HG03196 (cell line): Measurements from ENCODE around the gene PIM3.

ENCODE experiments used
- ATAC-seq: cut with Tn5 transposase; IDR thresholded peaks from one replicate; pipeline ENCODE4 v1.9.1; 2021; ENCODE audit not compliant: unreplicated experiment

PIM3 gene

DNA sequence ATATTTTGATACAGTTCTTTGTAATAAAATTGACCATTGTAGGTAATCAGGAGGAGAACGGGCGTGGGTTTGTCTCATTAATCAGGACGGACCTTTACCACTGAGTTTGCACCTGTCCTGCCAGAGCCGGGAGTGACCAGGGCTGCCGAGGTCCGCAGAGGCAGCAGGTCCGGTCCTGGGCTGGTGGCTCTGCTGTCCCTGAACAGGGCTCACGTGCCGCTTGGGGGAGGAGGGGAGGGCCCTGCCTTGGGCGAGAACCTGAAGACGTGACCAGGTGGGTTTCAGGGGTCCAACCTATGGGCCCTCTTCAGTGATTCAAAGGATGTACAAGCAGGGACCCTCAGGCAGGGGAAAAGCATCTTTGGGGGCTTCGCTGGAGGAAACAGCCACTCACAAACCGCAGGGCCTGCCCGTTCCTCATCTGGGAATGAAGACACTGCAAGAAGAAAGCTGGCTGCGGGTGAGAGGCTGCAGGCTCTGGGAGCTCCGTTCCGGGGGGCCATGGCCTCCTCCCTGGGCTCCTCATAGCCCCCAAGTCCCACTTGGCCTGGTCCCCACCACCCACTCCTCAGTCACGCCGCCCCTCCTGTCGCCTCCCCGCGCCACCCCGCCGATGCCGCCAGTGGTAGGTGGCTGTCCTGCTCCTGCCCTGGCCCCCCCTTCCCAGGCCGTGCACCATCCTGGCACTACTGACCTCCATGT, 32.9 kb upstream of the PIM3 start:
- no peak for ATAC-seq

DNA sequence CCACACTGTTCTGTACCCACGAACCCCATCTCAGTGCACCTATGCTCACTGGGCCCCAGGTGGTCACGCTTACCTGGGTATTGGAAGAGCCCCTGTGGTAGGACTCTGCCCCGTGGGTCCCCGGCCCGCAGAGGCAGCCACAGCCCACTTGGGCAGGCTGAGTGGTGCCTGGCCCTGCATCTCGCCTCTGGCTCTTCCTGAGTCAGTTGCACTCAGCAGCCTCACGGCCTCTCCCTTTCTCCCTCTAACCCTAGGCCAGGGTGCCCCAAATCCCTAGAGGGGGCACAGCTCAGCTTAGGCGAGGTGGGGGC, 32.4 kb upstream of the PIM3 start:
- no peak for ATAC-seq

DNA sequence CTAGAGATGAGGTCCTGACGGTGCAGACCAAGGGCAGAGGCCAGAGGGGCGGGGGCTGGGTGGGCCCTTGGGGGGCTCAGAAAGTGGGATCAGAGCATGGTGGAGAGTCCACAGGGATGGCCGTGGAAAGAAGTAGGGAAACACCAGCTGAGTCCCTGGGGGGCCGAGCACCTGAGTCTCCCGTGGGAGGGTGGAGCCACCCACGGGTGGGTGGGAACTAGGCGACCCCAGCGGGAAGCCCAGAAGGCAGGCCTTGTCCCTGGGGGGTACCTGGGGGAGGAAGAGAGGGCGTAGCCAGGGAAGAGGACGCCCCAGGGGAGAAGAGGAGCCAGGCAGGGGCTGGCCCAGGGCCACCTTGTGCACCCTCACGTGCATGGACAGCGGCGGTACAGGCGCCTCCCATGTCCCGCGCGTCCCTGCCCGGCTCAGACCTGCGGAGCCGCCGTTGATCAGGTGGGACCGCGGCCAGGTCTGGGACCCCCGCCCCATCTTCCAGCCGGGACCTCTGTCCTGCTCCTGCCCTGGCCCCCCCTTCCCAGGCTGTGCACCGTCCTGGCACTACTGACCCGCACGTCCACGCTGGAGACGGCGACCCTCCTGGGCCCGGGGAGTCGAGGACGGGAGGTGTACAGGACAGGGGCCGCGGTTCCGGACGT, 31.9 kb upstream of the PIM3 start:
- ATAC-seq: no peak

DNA sequence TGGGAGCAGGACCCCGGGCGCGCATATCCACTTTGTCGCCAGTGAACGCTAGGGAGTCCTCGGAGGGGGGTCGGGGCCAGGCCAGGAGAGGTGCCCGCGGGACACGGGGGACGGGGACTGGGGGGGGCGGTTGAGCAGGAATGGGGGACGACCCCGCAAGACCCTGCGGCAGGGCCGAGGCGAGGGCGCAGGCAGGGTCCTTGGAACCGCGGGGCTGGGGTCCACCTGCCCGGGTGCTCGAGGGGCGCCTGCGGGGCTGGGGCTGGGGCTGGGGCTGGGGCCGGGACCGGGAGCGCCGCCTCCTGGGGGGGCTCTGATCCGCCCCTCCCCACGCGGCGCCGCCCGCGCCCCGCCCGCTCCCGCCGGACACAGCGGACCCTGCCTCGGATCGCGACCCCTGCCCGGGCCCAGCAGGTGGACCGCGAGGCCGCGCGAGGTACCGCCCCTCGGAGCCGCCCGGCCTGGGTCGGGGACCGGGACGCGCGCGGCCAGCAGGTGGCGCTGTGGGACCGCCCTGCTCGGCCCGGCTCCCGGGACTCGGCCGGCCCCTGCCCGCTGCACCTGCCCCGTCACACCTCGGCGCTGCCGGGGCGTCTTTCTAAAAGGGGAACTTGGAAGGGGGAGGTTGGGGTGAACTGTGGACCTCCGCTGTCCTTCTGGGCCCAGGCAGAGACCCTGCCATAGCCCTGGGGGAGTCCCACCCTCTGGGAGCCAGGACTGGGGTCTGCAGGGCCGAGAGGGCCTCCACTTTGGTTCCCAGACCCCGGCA, 31.2 kb upstream of the PIM3 start:
- peak; percentile 30 for ATAC-seq

DNA sequence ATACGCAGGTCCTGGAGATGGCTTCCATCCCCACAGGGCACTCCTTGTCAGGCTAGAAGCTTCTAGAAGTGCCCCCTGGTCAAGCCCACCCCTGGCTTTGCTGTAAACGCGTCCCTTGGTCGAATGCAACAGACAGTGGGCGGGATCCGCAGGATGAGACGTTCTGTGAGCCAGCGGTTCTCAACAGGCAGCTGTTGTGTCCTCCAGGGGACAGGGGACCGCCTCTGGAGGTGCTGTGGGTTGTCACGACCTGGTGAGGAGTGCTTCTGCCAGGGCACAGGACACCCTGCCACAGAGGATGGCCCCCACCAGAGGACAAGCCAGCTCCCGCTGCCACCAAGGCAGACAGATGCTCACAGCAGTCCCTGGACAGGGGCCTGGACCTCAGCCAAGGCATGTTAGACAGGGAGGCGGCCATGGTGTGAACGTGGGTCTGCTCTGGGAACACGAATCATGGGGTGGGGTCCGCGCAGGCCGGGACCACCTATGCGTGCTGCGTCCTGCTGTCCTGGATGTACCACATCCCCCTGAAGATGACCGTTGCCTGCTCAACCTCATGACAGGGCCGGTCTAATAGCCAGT, 30.5 kb upstream of the PIM3 start:
- no peak for ATAC-seq

DNA sequence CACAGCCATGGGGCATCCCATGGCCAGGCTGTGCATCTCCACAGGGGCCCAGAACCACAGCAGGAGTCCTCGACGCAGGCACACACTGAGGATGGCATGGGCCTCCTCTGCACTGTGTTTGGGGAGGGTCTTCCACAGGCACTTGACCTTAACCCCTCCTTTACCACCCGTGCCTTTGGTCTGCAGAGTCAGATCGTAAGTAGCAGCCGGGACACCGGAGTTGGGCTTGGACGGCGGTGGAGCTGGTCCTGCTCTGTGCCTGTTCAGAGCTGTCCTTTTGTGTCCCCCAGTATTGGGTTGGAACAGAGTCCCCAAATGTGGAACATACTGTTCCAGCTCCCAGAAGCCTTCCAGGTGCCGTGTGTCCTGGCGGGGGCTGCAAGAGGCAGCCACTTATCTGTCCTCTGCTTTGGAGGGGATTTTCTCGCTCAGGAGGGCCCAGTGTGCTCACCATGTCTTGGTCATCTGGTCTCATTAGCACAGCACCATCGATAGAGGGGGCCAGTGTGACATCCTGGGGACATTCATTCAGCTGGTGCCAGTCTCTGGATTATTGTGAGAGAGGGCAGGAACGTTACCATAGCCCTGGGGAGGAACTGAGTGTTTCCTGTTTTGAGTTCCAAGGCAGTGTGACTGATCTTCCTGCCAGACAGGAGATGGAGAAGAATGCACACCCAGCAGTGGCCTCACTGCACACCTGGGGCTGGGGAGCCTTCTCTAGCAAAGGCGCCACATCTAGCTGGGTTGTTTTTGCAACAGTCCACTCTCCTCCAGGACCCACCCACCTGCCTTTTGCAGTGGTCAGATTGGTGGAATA, 29.8 kb upstream of the PIM3 start:
- ATAC-seq: peak; percentile 40

DNA sequence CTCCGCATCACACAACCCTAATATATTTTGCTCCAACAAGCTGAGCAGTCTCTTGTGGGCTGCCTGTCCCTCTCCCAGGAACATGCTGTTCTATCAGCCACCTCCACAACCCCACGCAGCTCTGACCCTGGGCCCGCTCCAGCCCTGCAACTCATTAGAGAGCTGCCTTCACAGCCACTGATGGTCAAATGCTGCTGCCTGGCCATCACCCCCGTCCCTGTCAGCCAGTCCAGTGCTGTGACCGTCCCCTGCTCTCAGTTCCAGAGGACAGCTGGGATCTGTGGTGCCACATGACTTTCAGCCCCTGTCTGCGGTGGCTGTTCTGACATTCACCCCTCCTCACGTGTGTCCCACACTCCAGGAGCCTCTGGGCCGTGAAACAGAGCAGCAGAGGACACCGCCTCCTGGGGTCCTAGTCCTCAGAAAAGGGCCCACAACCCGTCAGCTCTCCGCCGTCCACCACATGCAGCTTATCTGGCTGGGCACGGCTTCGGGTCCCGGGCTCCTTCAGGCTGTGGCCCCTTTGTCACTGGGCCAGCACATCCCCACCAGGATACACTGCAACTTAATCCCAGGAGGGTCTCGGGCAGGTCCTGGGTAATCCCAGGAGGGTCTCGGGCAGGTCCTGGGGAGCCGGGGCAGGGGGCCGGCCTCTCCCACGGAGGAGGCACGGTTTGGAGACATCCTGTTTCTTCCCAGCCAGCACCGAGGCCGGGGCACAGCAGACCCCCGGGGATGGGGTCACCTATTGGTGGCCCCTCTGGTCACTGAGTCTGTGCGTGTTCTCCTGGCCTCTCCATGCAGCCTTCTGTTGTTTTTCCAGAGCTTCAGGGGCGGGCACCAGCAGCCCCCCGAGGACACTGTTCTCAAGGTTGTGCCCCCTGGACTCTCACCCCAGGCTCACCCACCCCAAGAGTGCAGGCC, 27.1 kb upstream of the PIM3 start:
- no peak for ATAC-seq

DNA sequence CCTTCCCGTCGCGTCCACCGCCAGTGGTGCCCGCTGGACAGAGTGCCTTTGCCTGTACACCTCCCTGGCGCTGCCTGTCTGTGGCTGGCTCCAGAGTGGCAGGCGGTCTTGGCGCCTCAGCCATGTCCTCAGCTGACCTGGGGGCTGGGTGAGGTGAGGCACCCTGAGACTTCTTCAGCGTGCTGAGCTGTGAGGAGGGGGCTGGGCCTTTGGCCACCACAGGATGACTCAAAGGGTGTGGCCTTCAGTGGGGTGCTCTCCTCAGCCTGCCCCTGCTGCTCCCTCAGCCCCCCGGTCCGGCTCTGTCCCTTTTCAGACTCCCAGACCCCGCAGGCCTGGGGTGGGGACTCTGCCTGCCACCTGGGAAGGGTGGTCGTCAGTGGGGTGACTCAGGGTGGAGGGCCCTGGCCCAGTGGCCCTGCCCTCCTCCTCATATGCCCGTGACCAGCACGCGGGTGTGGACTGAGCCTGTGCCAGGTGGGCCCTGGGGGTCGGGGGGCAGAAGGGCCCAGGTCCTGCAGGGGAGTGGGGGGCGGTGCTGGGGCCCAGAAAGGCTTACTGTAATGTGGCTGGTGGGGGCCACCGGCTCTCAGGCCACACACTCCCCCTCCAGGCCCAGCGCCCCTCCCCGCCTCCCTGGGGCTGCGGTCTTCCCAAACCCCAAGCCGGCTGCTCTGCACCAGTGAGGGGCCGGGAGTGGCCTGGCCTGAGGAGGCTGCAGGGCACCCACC, 26.2 kb upstream of the PIM3 start:
- no peak for ATAC-seq

DNA sequence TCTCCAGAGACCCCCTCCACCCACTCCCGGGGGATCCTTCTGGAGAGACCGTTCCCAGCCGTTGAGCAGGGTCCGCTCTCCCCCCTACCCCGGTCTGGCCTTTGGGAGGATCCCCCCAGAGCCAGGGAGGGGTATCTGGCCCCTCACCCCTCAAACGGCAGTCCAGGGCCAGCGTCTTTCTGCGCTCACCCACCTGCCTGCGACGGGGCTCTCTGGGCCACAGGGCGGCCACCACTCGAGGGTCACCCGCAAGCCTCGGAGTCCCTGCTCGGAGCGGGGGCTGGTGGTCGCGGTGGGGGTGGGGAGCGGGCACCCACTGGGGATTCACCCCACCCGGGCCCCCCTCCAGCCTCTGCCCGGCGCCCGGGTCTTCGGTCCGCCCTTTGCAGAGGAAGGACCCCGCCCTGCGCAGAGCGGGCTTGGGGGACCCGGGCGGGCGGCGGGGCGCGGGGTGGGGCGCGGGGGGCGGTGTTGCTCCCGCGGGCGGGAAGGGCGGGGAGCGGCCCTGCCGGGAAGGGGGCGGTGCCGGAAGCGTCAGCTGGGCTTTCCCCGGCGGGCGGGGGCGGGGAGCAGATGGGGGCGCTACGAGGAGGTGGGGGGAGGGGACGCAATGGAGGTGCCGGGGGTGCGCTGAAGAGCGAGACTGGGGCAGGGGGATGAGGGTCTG, 25.5 kb upstream of the PIM3 start:
- no peak for ATAC-seq

DNA sequence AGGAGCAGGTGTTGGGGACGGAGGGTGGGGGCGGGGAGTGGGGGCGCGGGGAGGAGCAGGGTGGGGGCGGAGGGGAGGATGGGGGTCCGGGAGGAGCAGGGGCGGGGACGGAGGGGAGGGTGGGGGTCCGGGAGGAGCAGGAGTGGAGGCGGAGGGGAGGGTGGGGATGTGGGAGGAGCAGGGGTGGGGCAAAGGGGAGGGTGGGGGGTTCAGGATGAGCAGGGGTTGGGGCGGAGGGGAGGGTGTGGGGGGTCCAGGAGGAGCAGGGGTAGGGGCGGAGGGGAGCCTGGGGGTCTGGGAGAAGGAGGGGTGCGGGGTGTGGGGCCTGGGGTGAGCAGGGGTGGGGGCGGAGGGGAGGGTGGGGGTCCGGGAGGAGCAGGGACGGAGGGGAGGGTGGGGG, 25.0 kb upstream of the PIM3 start:
- no peak for ATAC-seq

DNA sequence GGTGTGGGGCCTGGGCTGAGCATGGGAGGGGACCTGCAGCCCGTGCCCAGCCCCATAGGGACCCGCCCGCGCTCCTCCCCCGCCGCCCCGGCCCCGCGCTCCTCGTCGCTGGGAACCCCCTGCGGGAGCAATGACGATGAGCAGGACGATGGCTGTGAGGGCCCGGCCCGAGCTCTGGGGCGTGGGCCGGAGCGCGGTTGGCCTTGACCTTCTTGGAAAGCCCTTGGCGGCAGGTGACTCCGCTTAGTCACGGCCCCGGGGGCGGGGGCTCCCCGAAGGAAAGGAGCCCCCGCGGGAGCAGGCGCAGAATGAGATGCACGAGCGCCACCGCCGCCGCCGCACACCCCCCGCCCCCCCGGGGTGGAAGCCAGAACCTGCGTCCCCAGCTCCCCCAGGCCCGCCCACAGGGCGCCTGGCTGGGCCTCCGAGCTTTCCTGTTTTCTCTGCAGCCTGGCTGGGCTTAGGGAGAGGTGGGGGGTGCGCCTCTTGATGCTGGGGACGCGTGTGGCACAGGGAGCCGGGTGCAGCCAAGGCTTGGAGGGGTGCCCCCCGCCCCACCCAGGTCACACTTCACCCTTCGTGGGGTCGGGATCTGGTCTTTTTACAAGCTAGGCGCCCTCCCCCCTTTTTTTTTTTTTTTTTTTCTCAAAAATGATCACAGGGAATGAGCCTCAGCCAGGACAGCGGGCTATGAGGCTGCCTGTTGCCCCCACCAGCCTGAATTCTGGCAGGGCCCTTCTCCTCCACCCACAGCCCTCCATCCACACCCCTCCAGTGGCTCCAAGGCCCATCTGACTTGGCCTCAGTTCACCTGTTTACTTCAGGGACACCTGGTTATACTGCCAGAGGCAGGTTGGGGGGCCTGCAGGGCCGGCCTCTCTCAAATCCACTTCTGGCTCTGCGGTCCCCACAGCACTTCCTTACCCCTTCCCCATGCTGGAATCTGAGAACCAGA, 24.3 kb upstream of the PIM3 start:
- ATAC-seq: peak; percentile 50

DNA sequence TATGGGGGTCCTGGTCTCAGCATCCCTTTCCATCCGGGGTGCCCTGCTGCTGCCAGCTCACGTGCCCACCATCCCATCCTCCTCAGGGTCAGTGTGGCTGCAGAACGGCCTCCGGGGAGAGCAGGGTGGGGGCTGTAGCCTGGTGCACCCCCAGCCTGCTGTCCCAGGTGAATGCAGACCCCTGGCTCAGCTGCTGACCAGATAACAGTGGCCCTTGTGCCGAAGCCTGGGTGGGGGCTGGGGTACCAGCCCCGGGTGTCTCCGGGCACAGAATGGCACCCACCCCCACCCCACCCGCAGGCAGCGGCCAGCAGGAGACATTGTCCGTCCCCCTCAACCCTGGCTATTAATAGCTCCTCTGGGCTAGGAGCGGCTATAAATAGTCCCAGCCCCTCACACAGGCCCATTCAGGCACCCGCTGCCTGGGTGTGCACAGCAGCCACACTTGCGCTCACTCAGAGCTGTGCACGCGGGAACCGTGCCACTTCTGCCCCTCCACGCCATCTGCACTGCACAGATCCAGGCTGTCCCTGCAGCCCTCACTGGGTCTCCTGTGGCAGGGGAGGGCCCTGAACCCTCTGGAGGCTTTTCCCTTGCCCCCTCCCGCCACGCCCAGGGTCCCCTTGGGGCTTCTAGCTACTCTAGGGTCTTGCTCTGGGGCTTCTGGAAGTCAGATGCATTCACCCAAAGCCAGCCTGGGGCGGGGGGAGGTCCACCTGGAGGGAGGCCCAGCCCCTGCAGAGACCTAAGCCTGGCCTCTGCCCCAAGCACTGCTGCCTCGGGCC, 23.4 kb upstream of the PIM3 start:
- ATAC-seq: no peak

DNA sequence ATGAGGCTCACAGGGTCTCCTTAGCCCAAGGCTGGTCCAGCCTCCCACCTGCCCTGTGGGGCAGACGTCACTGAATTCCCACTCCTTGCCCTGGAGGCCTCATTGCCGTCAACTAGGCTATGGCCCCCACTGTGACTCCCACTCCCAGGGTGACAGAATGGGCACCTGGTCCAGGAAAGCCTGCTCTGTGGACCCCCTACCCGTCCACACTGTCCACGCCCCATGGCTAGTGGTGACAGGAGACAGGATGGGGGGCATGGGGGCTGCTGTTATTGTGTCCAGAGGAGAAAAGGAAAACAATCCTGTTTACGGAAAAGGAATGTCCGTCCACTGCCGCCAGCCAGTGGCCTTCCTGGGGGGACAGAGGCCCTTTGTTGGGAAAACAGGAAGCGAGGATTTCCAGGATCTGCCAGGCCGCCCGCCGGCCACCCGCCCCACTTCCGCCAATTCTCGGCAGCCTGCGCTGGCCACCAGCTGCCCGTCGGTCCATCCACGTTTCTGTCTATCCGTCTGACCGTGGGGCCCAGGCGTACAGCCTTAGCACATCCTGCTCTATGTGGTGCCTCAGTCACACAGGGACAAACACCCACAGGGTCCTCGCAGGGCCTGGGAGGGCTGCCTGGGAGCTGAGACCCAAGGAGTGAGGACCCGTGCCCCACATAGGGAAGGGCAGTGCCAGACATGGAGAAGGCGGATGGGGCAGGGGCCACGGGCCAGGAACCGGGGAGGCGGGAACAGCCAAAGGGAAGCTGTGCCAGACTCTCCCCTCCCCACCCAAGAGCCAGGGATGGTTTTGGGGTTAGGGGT, 22.6 kb upstream of the PIM3 start:
- no peak for ATAC-seq

DNA sequence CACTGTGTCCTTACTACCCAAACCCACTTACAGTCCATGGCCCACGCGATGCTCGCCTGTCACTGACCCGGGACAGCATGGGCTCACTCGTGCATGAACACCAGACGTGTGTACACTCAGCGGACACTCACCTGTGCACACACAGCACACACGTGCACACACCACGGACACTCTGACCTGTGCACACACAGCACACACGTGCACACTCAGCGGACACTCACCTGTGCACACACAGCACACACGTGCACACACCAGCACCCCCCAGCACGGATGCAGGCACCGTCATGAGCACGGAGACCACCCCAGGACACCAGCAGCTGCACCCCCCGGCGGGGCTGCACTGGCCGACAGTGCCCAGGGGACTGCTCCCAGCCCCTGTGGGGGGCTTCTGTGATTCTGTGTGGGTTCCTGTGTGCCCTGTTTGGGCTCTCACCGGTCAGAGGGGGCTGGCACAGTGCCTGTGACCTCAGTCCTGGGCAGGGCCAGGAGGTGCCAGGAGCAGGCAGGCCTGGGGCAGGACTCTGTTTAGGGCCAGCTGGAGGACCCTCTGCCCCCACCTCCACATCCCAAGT, 21.9 kb upstream of the PIM3 start:
- no peak for ATAC-seq

DNA sequence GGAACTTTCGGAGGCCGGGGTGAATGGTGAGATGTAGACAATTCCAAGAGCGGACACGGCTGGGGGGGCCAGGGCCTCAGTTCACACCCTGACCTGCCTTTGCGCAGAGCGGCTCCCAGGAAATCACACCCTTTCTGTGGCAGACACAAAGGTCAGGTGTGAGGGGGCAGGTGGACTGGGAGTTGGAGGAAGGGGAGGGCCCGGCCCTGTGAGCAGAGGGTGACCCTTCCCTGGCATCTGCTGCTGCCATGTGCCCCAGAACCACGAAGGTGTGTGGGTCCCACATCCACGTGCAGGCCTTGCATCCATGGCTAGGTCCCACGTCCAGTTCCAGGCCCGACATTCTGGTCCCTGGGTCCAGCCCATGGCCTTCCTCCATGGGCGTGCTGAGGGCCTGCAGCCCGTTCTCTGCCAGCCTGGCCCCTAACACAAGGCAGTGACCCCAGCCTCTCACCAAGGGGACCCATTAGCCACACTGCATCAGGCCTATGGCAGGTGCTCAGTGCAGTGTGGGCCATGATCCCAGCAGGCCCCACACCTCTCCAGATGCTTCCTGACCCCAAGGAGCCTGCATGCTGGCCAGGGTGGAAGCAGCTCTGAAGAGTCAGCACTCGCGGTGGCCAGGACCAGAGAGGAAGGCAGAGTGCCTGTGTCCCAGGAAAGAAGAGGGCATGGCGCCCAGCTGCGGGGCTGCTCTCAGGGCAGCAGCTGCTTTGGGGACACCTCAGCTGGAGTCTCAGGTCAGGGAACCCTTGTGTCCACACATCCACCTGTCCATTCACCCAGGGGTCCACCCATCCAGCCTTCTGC, 18.9 kb upstream of the PIM3 start:
- no peak for ATAC-seq
